ENCODE results near the gene ZNF778. TPM values are rescaled to one million over a fixed set of nuclear protein-coding genes. Genes with fewer than 3 reads are reported as not detected.
A peak's percentile ranks its signal among the peaks of the same experiment; 100 is the strongest.

Gene ZNF778
- total and polyA plus RNA-seq, 2 experiments from 2014 or later = 1.3 to 2.9 TPM

- Histone ChIP-seq H2AFZ (no peak overlapping the region), H3K36me3 (replicated peaks; ENCODE audit: insufficient read depth, low read depth) (no peaks in the 10 kb centered on the region), H3K4me2 (no peak overlapping the region), H3K79me2 (no peaks in the 10 kb centered on the region), H3K4me1 (ENCODE audit: insufficient read depth) (no peaks in the 10 kb centered on the region), H3K27ac (no peak overlapping the region), H4K20me1 (ENCODE audit: insufficient read depth, poor library complexity, severe bottlenecking) (no peaks in the 10 kb centered on the region), H3K27me3 (peaks cover 28% of the 10 kb centered on the region), H3K9me2 (replicated peaks; ENCODE audit: insufficient read depth) (no peaks in the 10 kb centered on the region), H3K9me3 (ENCODE audit: low read depth) (no peaks in the 10 kb centered on the region), H3K4me3 (no peak overlapping the region)
- TF ChIP-seq CTCF (IDR thresholded peaks at IDR 0.05; ENCODE audit: poor library complexity) (no peak), EZH2phosphoT487 (IDR thresholded peaks at IDR 0.05; ENCODE audit: low read depth, severe bottlenecking, unreplicated experiment) (no peak), EZH2 (IDR thresholded peaks at IDR 0.05; ENCODE audit: borderline replicate concordance) (no peak)
- peak; percentile 5 for DNase-seq (ENCODE audit: low spot score)
- WGBS (ENCODE audit: low lambda C conversion rate, missing lambda C conversion rate) = 85% methylated on average over 26 of the region's 26 CpGs
These were observed 19.7 kb upstream of the ZNF778 start for GRCh38 chr16:89197633-89198416.

- H3K27ac ChIP-seq = no peak overlapping the region
- H3K4me1 ChIP-seq (ENCODE audit: insufficient read depth) = no peaks in the 10 kb centered on the region
- no peak overlapping the region for H2AFZ ChIP-seq
- H3K79me2 ChIP-seq = no peaks in the 10 kb centered on the region
- no peaks in the 10 kb centered on the region for H3K9me2 ChIP-seq (replicated peaks; ENCODE audit: insufficient read depth)
- H4K20me1 ChIP-seq (ENCODE audit: insufficient read depth, poor library complexity, severe bottlenecking) = no peaks in the 10 kb centered on the region
- peak; percentile 4 for DNase-seq (ENCODE audit: low spot score)
- 89% methylated on average over 27 of the region's 28 CpGs for WGBS (ENCODE audit: low lambda C conversion rate, missing lambda C conversion rate)
- H3K36me3 ChIP-seq (replicated peaks; ENCODE audit: insufficient read depth, low read depth) = no peaks in the 10 kb centered on the region
- H3K4me3 ChIP-seq = no peak overlapping the region
- no peak overlapping the region for H3K4me2 ChIP-seq
- H3K9me3 ChIP-seq (ENCODE audit: low read depth) = no peaks in the 10 kb centered on the region
- TF ChIP-seq EZH2phosphoT487 (IDR thresholded peaks at IDR 0.05; ENCODE audit: low read depth, severe bottlenecking, unreplicated experiment) (no peak), CTCF (IDR thresholded peaks at IDR 0.05; ENCODE audit: poor library complexity) (no peak), EZH2 (IDR thresholded peaks at IDR 0.05; ENCODE audit: borderline replicate concordance) (no peak)
- peaks cover 36% of the 10 kb centered on the region for H3K27me3 ChIP-seq
These were observed 18.9 kb upstream of the ZNF778 start for GRCh38 chr16:89198417-89199240.

- no peaks in the 10 kb centered on the region for H3K4me1 ChIP-seq (ENCODE audit: insufficient read depth)
- peaks cover 44% of the 10 kb centered on the region for H3K27me3 ChIP-seq
- no peak overlapping the region for H3K4me2 ChIP-seq
- TF ChIP-seq CTCF (IDR thresholded peaks at IDR 0.05; ENCODE audit: poor library complexity) (no peak), EZH2 (IDR thresholded peaks at IDR 0.05; ENCODE audit: borderline replicate concordance) (no peak), EZH2phosphoT487 (IDR thresholded peaks at IDR 0.05; ENCODE audit: low read depth, severe bottlenecking, unreplicated experiment) (no peak)
- H3K9me3 ChIP-seq (ENCODE audit: low read depth) = no peaks in the 10 kb centered on the region
- no peak overlapping the region for H3K4me3 ChIP-seq
- no peaks in the 10 kb centered on the region for H3K36me3 ChIP-seq (replicated peaks; ENCODE audit: insufficient read depth, low read depth)
- 82% methylated on average over 18 of the region's 22 CpGs for WGBS (ENCODE audit: low lambda C conversion rate, missing lambda C conversion rate)
- H3K27ac ChIP-seq = no peak overlapping the region
- no peak overlapping the region for H2AFZ ChIP-seq
- H3K9me2 ChIP-seq (replicated peaks; ENCODE audit: insufficient read depth) = no peaks in the 10 kb centered on the region
- H3K79me2 ChIP-seq = no peaks in the 10 kb centered on the region
- peak; percentile 5 for DNase-seq (ENCODE audit: low spot score)
- no peaks in the 10 kb centered on the region for H4K20me1 ChIP-seq (ENCODE audit: insufficient read depth, poor library complexity, severe bottlenecking)
These were observed 18.0 kb upstream of the ZNF778 start for GRCh38 chr16:89199241-89200123.

Data from hepatocyte (in vitro differentiated cells).